Stimulated activated CD8-positive, alpha-beta memory T cell treated with anti-CD3 and anti-CD28 coated beads, Interleukin-2, amount 100 ng/mL, for 1 hour (primary cell): ENCODE results near the gene CHRM4.

Experiments
- DNase-seq, 2 donors: peaks; one replicate each; pipeline ENCODE4 v3.0.0-alpha.2; 2020; ENCODE audit warnings: low read depth in 2 of 2

The CHRM4 gene

DNA sequence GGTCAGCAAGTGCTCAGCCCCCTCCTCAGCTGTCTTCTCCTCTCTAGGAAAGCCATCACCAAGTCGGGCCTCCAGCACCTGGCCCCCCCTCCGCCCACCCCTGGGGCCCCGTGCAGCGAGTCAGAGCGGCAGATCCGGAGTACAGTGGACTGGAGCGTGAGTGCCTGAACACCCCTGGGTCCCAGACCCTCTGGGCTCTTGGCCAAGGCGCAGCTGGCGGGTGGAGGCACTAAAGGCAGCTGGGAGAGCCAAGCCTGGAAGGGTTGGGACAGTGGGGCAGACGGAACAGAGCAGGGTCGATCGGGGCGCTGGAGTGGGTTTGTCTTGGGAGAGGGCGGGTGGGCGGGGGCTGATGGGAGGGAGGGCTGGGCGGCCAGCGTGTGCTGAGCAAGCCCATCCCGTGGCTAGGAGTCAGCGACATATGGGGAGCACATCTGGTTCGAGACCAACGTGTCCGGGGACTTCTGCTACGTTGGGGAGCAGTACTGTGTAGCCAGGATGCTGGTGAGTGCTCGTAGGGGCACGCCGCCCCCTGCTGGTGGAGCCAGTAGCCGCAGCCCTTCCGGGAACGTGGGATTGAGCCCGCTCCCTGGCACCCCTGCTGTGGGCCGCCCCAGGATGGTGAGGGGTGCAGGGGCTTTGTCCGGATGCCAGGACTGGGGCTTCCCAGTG, 24.2 kb downstream of the CHRM4 start:
- peak; percentile 61 to 63 for DNase-seq

DNA sequence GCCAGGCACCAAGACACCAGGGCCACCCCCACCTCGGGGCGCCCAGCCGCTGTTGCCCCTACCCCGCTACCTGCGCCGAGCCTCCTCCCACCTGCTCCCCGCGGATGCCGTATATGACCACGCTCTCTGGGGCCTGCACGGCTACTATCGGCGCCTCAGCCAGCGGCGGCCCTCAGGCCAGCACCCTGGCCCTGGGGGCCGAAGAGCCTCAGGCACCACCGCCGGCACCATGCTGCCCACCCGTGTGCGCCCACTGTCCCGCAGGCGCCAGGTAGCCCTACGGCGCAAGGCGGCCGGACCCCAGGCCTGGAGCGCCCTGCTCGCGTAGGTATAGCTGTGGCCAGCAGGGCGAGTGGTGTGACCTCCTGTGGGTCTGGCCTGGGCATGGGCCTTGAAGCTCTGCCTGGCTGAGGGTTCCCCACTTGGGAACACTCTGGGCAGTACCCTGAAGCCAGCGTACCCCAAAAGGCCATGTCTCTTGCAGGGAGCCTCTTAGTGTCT, 24.9 kb downstream of the CHRM4 start:
- DNase-seq: no peak

GRCh38 chr11:46366260-46366659, 25.3 kb downstream of the CHRM4 start:
- no peak for DNase-seq

GRCh38 chr11:46364791-46365190, 26.8 kb downstream of the CHRM4 start:
- no peak for DNase-seq

DNA sequence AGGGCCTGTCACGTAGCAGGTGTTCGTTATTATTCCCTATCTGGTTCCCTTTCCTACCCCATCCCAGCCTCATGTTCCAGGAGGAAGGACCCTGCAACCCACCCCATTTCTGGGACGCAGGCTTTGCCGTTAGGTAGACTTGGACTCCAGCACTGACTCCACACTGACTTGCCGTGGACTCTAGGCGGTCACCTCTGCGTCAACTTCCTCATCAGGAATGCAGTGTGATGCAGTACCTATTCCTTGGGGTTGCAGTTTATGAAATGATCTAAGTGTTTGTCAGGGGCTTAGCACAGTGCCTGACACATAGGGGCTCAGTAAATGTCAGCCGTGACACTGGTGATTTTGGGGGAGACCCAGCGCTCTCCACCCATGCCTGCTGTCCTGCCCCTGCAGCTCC, 27.5 kb downstream of the CHRM4 start:
- DNase-seq: no peak

DNA sequence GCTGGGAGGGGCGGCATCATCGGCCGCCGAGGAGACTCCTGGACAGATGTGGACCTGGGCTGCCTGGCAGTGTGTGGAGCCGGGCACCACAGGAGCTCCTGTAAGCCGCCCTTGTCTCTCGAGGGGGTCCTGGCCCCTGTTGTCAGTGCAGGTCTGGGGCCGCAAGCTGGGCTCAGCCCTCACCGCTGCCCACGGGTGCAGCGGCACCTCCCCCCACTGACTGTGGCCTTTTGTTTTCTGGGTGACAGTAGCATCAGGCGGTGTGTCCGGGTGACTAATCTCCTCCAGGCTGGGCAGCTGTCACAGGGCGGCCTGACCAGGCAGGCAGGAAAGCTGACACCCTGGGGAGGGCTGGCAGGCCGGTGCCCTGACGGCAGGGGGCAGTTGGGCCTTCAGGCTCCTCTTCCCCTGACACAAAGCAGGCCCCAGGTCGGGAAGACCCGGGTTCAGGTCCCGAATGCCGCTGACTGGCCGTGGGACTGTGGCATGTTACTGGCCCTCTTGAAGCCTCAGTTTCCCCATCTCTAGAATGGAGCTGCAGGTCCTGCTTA, 28.0 kb downstream of the CHRM4 start:
- no peak for DNase-seq

GRCh38 chr11:46363031-46363407, 28.6 kb downstream of the CHRM4 start:
- DNase-seq: no peak

DNA sequence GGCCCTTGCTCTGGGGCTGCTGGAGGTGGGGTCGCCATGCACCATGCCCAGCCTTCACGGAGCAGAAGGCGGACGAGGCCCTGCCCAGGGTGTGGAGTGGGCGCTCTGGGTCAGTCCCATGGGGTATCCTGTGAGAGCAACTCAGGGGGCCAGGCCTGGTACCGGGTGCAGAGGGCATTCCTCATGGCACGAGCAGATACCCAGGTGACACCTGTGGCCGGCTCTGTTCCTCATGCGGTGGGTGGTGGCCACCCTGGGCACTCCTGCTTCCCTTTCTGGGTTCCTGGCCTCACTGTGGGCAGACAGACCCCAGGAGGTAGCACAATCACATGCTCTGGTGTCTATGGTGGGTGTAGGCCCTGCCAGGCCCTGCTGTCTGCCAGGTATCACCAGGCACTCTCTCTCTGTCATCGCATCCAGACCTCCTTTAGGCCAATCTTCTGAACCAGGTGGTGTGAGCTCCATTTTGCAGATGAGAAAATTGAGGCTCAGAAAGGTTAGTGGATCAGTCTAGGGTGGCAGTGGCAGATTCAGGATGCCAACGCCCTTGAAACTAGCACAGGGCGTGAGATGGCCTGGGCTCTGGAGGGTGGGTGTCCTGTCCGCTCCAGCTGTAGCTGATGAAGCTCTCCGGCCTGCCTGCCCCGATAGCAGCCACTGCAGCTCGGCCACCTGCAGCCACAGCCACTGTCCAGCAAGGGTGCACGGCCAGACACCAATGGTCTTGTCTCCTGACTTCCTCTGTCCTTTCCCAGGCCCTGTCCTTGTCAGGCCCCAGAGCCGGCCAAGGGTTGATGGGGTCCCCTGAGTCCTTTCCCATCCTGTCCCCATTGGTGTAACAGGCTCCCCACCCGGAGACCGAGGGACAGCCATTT, 29.2 kb downstream of the CHRM4 start:
- DNase-seq: no peak

DNA sequence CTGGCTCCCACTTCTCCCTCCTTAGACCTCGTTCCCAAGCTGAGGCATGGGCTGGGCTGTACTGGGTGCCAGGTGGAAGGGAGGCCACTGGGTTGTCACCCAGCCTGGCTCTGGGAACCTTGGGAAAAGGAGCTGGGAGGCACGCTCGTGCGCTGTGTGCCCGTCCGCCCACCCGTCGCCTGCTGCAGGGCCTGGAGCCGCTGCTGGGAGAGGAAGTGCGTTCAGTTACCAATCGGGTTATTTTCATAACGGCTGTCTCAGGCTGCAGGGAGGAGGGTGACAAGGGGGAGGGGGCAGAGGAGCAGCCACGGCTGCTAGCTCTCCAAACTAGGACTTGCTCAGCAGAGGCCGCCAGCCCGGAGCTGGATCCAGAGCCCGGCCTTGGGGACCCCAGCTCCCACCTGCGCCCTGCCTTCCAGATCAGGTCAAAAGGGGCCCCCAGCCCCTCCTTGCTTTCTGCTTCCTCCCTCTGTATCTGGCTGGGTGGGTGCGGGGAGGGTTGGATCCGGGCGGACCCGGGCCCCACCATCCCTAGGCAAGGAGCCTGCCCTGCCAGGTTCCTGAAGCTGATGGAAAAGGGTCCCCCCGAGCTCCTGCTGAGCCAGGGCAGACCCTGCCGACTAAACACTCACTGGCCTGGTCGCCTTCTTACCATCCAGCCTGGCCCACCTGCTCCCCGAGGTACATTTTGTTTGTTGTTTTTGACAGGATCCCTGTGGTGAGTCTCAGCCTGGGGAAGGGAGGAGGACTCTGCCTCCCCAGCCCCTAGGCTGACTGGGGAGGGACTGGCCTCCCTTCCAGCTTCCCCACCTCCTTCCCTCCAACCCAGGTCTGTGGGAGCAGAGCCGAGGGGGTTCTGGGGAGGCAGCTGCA, 30.1 kb downstream of the CHRM4 start:
- no peak for DNase-seq

DNA sequence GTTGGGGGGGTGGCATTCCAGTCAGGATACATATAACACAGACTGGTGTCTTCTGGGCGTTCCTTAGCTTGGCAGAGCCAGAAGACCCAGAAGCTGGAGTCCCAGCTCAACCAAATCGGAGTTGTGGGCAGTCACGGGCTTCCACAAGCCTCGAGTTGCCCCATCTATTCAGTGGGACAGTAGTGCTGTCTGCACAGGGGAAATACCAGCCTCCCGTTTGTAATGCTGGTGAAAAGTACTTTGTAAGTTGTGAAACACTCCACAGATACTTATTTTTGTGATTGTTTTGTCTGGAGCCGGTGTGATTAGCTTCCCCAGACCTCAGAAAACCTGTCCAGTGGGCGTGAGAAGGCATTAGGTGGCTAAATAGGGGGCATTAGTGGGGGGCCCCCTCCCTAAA, 30.7 kb downstream of the CHRM4 start:
- no peak for DNase-seq

DNA sequence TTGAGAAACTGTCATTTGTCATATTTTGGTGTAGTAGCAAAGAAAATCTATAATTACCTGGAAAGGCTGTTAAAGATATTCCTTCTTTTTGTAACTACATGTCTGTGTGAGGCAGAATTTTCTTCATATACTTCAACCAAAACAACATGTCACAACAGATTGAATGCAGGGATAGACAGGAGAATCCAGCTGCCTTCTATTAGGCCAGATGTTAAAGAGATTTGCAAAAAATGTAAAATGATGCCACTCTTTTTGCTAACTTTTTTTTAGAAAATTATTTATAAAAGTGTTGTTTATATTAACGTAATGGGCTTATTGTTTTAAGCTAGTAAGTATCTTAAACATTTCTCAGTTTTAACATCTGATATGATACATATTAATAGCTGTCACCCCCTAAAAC, 31.6 kb downstream of the CHRM4 start:
- DNase-seq: no peak

GRCh38 chr11:46357483-46357936, 34.1 kb downstream of the CHRM4 start:
- DNase-seq: no peak

- no peak for DNase-seq
Measured at GRCh38 chr11:46356924-46357482, 34.6 kb downstream of the CHRM4 start.

DNA sequence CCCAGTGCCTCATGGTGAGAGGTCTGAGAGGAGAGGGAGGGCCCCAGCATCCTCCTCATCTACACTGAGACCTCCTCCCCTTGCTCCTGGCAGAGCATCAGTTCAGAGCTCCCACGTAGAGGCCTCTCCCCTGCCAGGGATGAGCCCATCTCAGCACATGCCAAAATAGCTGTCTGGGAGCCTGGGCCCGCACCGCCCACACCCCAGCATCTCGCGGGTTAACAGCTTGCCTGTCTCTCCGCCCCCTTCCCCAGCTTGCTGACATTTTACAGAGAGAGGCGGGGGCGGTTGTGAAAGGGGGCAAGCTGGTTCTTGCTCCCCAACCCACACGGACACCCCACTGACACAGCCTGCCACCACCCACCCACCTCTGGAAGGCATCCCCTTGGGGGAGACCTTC, 37.9 kb downstream of the CHRM4 start:
- no peak for DNase-seq

DNA sequence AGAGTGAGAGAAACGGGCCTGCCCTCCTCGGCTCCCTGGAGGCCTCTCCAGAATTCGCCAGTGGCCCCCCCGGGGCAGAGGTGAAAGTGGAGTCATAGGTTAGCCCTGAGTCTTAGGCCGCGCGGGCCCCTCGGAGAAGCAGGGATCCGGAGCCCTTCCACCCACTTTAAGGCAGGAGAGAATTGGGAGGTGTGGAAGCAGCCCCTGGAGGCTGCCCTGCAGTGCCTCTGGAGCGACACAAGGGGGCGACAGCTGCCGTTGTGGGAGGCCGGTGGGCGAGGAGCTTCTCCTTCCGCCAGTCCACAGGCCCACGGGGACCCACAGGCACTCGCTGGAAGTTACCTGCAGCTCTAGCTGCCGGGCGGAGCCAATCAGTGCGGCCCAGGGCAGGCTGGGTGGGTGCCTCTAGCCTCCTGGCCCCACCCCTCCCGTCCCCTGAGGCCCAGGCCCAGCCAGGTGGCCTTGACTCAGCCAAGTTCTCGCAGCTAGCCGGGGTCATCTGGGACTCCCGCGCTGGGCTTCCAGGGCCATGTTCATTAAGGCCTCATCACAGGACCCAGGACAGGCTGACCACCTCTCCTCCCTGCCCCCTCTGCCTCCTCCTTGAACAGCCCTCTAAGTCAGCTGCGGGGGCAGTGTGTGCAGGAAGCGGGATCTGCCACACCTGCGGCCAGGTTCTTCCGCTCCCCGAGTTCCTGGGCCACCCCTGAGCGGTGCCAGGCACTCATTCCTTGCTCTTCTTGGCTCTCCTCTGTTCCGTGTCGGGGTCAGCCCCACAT, 39.3 kb downstream of the CHRM4 start:
- peak; percentile 59 for DNase-seq

DNA sequence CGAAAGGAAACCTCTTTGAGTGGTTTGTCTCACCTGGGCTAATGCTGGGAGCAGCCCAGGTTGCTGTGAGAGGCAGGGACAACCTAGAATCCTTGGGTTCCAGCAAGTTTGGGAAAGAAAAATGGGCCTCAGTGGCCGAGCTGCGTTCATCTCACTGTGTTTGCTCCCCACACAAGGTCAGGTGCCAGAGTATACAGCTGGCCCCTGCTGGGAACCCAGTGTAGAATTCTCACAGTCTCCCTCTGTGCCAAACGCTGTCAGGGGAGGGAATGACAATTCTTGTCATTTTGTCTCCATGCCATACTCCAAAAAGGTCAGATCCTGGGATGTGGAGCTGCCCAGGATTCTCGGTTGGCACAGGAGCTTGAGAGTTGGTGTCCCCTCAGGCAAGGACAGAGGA, 40.0 kb downstream of the CHRM4 start:
- DNase-seq: no peak

GRCh38 chr11:46351148-46351547, 40.4 kb downstream of the CHRM4 start:
- DNase-seq: no peak

- no peak for DNase-seq
Measured at GRCh38 chr11:46350695-46351094, 40.9 kb downstream of the CHRM4 start.

DNA sequence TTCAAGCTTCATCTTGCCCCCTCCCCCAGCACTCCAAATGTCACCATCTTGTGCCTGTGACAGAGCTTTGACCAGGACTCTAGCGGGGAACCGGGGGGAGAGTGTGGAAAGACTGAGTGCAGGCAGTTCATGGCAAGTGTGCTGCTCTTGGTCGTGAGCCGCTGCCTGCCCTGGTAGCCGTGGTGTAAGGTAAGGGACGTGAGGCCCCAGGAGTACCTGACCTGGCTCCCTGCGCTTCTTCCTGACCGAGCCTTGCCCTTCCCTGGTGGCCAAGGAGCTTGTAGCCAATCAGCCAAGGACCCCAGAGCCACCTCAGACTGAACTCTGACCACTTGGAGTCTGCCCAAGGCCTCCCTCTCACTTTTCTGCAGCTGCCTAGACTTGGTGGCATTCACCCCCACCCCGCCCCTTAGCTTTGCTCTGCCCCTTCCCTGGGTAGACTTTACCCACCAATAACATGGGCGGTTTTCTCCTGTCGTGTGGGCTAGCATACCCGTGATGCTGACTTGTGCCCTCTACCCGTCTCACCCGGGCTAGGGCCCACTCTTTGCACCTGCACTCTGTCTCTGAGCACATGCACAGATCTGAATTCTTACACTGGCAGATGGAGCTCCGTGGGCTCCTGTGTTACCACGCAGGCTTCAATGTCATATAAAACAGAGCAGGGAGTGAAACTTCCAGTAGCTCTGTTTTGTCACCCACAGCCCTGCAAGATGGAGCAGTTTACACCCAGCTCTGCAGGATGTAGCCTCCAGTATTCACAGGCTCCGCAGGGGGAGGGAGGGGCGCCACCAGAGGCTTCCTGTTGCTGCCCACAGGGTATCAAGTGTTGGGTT, 42.8 kb downstream of the CHRM4 start:
- no peak for DNase-seq
